ENCODE data around the gene CAV1.
"Not testable (repeated sequence)": the region's sequence is repeated elsewhere in the genome, so short reads cannot be mapped to it uniquely, and the experiment has no call there.

DNA sequence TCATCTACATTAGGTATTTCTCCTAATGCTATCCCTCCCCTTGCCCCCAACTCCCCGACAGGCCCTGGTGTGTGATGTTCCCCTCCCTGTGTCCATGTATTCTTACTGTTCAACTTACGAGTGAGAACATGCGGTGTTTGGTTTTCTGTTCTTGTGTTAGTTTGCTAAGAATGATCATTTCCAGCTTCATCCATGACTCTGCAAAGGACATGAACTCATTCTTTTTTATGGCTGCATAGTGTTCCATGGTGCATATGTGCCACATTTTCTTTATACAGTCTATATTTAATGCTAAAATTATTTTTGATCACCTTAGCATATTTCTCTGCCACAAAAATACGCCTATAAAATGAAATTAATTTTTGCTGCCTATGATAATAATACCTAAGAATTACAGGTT is 40.4 kb upstream of the CAV1 start:
- not testable (repeated sequence) for TF ChIP-seq CTCF, POLR2A (IDR thresholded peaks at IDR 0.05)
